GM06990 (cell line): Measurements from ENCODE around the gene SLC35D1.

ENCODE experiments used
- DNase-seq: peaks from one replicate; pipeline ENCODE4 v3.0.0-alpha.2; 2011; ENCODE audit not compliant: insufficient read length; ENCODE audit errors: extremely low read depth
- H3K27me3 ChIP-seq: replicated peaks from 2 replicates; pipeline ENCODE4 v1.6.0; 2011; ENCODE audit warnings: low read length; ENCODE audit not compliant: control insufficient read depth, insufficient read depth
- H3K36me3 ChIP-seq: 2 replicates; pipeline ENCODE4 v1.5.1; 2011; ENCODE audit warnings: low read length; ENCODE audit not compliant: control insufficient read depth, insufficient read depth
- H3K4me3 ChIP-seq: replicated peaks from 2 replicates; pipeline ENCODE4 v1.5.1; 2011; ENCODE audit warnings: low read depth, mild to moderate bottlenecking, control low read depth, low read length
- CTCF ChIP-seq: IDR thresholded peaks from 2 replicates; pipeline ENCODE4 v1.5.1; 2011; ENCODE audit warnings: low read length, control low read depth, mild to moderate bottlenecking, inconsistent platforms; ENCODE audit not compliant: insufficient read depth, poor library complexity, severe bottlenecking

SLC35D1 gene

GRCh38 chr1:67013573-67013972, 40.4 kb downstream of the SLC35D1 start:
- DNase-seq, result no peak
- TF ChIP-seq CTCF, result no peak
- Histone ChIP-seq H3K36me3 (no peaks in the 10 kb centered on the region), H3K27me3 (no peaks in the 10 kb centered on the region), H3K4me3 (no peak overlapping the region)

GRCh38 chr1:67009792-67010191, 44.2 kb downstream of the SLC35D1 start:
- H3K36me3 ChIP-seq, result no peaks in the 10 kb centered on the region; the same call in 1 of the 2 replicates

GRCh38 chr1:67005068-67005467, 48.9 kb downstream of the SLC35D1 start:
- no peak for DNase-seq
- no peaks in the 10 kb centered on the region for H3K27me3 ChIP-seq
- TF ChIP-seq CTCF, result no peak
- no peak overlapping the region for H3K4me3 ChIP-seq
- no peaks in the 10 kb centered on the region; the same call in 1 of the 2 replicates for H3K36me3 ChIP-seq

More at GRCh38 chr1:67009792-67010191, 44.2 kb downstream of the SLC35D1 start:
- no peak for DNase-seq
- no peak for TF ChIP-seq CTCF
- Histone ChIP-seq H3K27me3 (no peaks in the 10 kb centered on the region), H3K4me3 (no peak overlapping the region)

GRCh38 chr1:67004176-67004575, 49.8 kb downstream of the SLC35D1 start:
- DNase-seq, result no peak
- H3K36me3 ChIP-seq, result no peaks in the 10 kb centered on the region; the same call in 1 of the 2 replicates
- no peak overlapping the region for H3K4me3 ChIP-seq
- no peak for TF ChIP-seq CTCF
- no peaks in the 10 kb centered on the region for H3K27me3 ChIP-seq

- DNase-seq, result no peak
- Histone ChIP-seq H3K36me3 (no peaks in the 10 kb centered on the region; the same call in 1 of the 2 replicates), H3K27me3 (no peaks in the 10 kb centered on the region)
Measured at GRCh38 chr1:67001682-67002425, 52.1 kb downstream of the SLC35D1 start.

More at GRCh38 chr1:67001682-67002425, 52.1 kb downstream of the SLC35D1 start:
- no peak overlapping the region for H3K4me3 ChIP-seq
- TF ChIP-seq CTCF, result no peak
